Iris pigment epithelial cell (primary cell): ENCODE data around the gene PSORS1C1.
A peak's percentile ranks its signal among the peaks of the same experiment; 100 is the strongest.

Experiments used
- DNase-seq: peaks from one replicate; pipeline ENCODE4 v3.0.0-alpha.2; 2011; ENCODE audit warnings: low read depth

The PSORS1C1 gene

GRCh38 chr6:31096215-31096614, 18.4 kb upstream of the PSORS1C1 start:
- no peak for DNase-seq

GRCh38 chr6:31096656-31097055, 17.9 kb upstream of the PSORS1C1 start:
- no peak for DNase-seq

- DNase-seq = peak; percentile 14
Observed at GRCh38 chr6:31098449-31098938, 16.1 kb upstream of the PSORS1C1 start.

- DNase-seq = no peak
Observed at GRCh38 chr6:31103136-31103535, 11.5 kb upstream of the PSORS1C1 start.

- DNase-seq = no peak
Observed at GRCh38 chr6:31107052-31107451, 7.5 kb upstream of the PSORS1C1 start.

- no peak for DNase-seq
Observed at GRCh38 chr6:31110825-31111582, 3.6 kb upstream of the PSORS1C1 start.

- DNase-seq = no peak
Observed at GRCh38 chr6:31111712-31112111, 2.9 kb upstream of the PSORS1C1 start.

GRCh38 chr6:31112478-31112877, 2.1 kb upstream of the PSORS1C1 start, which contains the start of gene C6orf15:
Gene C6orf15 (minus strand): TSS chr6:31112575. CDS start chr6:31112555, 20 bp downstream.
- no peak for DNase-seq

- DNase-seq = peak; percentile 15
Observed at GRCh38 chr6:31113861-31114540, 599 bp upstream of the PSORS1C1 start.

- DNase-seq = peak; percentile 44
Observed at GRCh38 chr6:31114970-31115849, 610 bp downstream of the PSORS1C1 start.

GRCh38 chr6:31115941-31116560, 1.5 kb downstream of the PSORS1C1 start:
- no peak for DNase-seq

- DNase-seq = peak; percentile 14
Observed at GRCh38 chr6:31116661-31117385, 2.2 kb downstream of the PSORS1C1 start.

- no peak for DNase-seq
Observed at GRCh38 chr6:31118178-31118577, 3.6 kb downstream of the PSORS1C1 start.

GRCh38 chr6:31120151-31120915, 5.7 kb downstream of the PSORS1C1 start, which contains the start of gene CDSN:
Gene CDSN (minus strand): TSS chr6:31120446. CDS start chr6:31120419, 27 bp downstream.
- DNase-seq = no peak

GRCh38 chr6:31121131-31121790, 6.7 kb downstream of the PSORS1C1 start:
- no peak for DNase-seq

GRCh38 chr6:31122791-31123706, 8.4 kb downstream of the PSORS1C1 start:
- DNase-seq = peak; percentile 95

GRCh38 chr6:31125162-31125561, 10.6 kb downstream of the PSORS1C1 start:
- peak; percentile 62 for DNase-seq

- DNase-seq = peak; percentile 49
Observed at GRCh38 chr6:31125586-31126363, 11.2 kb downstream of the PSORS1C1 start.
